NCI-H510A (cell line): ENCODE measurements around the gene PAXX.
A peak's percentile ranks its signal among the peaks of the same experiment; 100 is the strongest.

ENCODE experiments used
- DNase-seq: peaks from one replicate; lab custom pipeline; 2025; lab: John Stamatoyannopoulos, UW

The PAXX gene

GRCh38 chr9:136953771-136954269 is 38.4 kb upstream of the PAXX start:
- no peak for DNase-seq

DNA sequence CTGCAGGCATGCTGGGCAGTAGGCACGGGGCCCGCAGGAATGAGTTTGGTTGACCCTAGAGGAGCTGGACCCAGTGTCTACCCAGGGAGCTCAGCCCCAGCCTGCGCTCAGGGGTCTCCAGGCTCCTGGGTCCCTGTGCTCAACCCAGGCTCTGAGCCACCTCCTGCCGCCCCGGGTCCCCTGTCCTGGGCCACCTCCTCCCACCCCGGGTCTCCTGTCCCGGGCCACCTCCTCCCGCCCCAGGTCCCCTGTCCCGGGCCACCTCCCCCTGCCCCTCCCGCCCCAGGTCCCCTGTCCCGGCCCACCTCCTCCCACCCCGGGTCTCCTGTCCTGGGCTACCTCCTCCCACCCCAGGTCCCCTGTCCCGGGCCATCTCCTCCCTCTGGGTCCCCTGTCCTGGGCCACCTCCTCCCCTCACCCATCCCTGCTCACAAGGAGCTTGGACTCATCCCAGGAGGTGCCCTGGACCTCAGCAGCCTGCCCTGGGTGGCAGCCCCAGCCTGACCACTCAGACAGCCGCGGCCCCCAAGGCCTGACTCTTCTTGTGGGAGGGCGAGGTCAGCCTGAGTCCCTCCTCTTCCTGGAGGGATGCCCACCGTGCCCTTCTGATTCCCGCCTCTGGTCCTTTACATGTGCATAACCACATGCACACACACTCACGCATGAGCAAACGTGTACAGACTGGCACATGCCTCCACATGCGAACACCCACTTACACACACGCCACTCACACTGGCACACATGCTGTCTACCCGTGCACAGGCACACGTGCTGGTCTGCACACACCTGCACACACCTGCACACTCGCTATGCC is 37.7 kb upstream of the PAXX start:
- DNase-seq, result no peak

GRCh38 chr9:136955202-136955942 is 36.9 kb upstream of the PAXX start:
- no peak for DNase-seq

DNA sequence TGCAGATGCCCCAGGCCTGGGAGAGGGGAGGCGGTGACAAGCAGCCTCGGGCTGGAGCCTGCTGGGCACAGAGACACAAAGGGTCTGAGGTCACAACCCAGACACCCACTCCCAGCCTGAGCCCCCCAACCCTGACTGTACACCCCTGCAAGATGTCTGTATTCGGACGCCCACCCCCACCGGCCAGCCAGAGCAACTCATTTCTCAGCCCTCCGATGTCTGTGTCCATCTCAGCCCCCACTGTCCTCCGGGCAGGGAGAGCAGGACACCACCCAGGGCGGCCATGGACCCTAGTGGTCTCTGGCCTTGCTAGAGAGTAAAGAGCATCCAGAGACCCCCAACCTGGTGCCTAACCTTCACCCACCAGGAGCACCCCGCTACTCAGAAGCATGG is 36.3 kb upstream of the PAXX start:
- DNase-seq, result no peak

- no peak for DNase-seq
Measured at GRCh38 chr9:136956604-136957003, 35.6 kb upstream of the PAXX start.

DNA sequence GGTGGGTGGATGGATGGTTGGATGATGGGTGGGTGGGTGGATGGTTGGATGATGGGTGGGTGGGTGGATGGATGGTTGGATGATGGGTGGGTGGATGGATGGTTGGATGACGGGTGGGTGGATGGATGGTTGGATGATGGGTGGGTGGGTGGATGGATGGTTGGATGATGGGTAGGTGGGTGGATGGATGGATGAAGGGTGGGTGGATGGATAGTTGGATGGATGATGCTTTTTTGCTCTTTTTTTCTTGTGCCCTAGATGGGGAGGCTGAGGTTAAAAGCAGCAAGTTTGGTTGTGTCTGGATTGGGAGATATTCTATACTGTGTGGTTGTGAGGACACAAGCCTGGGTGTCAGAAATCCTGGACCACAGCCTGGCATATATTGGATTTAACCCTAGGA is 34.8 kb upstream of the PAXX start:
- no peak for DNase-seq

DNA sequence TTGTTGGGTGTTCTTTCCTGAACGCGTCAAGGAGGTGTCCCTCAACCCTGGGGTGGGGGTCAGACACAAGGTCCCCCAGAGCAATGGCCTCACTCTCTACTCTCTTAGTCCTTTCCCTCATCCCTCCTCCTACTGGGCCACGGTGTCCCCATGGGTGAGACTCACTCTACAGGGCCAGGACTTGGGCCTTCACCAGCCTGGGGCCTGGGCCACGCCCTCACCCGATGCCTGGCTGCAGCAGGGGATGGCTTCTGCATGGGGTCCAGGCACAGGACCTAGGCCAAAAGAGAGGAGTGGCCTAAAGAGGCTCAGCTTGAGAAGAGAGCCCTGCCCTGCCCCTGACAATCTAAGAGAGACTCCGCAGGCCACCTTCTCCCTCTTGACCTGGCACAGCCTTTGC is 34.3 kb upstream of the PAXX start:
- DNase-seq, result no peak

DNA sequence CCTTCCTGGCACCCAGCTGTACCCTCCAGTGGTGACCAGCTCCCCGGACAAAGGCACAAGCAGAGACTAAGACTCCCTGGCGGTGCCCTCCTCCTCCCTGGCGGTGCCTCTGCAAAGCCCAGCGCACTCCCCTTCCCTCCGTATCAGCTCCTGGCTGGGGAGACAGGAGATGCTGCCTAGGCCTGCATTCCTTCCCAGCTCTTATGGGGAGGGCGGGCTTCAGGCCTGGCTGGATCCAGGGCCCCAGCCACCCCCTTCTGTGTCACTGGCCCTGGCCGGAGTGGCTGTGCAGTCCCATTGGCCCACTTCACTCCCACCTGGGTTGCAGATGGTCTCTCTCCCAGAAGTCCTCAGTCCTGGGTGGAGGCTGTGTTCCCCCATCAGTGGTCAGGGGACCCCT is 33.7 kb upstream of the PAXX start:
- DNase-seq, result no peak

DNA sequence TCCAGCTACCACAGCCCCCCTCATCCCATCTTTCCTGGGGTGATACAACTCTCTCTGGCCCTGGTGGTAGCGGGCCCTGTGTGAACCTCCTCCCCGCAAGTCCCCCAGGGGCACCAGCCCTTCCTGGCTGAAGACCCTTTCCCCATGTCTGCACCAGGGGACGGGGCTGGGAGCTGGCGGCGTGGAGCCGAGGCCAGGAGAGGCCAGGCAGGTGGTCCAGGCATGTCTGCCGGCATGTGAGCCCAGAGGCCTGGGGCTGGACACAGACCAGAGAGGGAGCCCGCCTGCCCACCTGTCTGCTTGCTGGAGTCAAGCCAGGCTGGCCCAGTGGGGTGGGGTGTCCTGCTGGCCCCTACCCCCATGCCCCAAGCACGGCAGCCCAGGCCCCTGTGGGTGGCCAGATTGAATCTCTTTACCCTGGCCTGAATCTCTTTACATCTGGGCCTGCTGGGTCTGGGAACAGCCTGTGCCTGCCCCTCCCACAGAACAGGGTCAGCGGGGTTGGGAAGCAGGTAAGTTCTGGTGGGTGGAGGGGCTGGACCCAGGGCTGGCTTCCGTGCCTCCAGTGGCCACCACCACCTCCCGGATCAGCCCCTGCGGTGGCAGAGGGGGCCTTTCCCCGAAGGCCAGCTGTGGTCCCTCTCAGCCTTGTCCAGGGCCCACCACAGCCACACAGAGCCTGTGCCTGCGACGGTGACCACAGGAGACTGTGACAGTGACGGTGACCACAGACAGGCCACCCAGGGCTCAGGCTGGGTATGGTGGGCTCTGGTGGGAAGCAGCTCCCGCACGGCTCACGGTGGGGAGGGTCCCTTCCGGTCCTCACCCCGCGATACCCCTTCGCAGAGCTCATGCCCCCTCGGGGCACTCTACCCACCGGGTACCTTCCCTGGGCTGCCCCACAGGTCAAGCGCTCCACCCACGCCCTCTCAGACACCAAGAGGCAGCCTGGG is 33.0 kb upstream of the PAXX start:
- DNase-seq, result no peak

GRCh38 chr9:136960212-136960937 is 31.8 kb upstream of the PAXX start:
- DNase-seq, result no peak

DNA sequence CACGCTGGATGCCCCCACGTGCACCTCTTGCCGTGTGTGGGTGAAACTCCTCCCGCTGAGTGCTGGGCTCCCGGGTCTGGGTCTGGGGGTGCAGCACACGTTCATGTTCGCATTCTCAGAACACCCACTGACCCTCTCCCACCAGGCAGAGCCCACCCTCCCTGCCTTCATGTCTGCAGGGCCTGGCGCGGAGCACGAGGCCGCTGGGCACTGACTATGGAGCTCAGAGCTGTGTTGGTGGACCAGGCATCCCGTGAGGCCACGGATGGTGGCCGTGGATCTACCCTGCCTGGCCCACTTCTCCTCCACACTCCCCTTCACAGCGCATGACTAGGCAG is 31.3 kb upstream of the PAXX start:
- DNase-seq, result no peak

DNA sequence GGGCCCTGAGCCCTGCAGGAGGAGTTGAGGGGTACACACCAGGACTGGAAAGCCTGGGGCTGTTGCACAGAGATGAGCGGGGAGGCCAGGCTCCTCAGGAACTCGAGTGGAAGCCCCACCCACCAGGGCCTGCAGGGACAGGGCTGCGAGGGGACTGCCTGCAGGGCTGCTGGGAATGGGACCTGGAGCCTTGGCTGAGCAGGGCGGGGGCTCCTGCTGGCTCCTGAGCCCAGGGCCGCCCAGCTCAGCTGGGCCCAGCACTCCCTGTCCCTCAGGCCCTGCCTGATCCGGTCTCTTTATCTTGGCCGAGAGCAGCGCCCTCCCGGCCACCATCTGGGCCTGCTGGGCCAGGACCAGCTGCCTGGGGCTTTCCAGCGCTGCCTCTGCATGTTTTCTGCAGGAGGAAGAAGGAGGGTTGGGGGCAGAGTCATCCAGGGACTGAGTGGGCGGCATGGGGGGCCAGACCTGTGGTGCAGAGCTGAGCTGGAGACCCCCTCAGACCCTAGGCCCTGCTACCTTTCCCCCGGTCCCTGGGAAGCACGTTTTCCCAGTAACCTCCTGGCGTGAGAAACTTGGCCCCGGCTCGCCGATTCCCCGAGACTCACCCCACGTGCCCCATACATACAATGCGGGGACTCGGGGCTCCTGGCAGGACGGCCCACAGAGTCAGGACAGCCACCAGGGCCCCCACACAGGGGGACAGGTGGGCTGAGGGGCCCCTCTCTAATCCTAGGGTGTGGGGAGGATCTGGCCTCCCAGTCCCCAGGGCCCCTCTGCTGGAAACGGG is 30.8 kb upstream of the PAXX start:
- DNase-seq, result no peak

DNA sequence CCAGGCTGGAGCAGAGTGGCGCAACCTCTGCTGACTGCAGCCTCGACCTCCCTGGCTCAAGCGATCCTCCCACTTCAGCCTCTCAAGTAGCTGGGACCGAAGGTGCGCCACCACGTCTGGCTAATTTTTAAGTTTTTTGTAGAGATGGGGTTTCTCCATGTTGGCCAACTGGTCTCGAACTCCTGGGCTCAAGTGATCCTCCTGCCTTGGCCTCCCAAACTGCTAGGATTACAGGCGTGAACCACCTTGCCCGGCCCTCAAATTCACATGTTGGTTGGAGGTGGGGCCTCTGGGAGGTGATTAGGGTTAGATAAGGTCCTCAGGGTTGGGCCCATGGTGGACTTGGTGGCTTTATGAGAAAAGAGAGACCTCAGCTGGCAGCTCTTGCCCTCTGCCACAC is 30.1 kb upstream of the PAXX start:
- no peak for DNase-seq

- DNase-seq, result no peak
Measured at GRCh38 chr9:136962701-136963248, 29.4 kb upstream of the PAXX start.

GRCh38 chr9:136963341-136963740 is 28.9 kb upstream of the PAXX start:
- no peak for DNase-seq

DNA sequence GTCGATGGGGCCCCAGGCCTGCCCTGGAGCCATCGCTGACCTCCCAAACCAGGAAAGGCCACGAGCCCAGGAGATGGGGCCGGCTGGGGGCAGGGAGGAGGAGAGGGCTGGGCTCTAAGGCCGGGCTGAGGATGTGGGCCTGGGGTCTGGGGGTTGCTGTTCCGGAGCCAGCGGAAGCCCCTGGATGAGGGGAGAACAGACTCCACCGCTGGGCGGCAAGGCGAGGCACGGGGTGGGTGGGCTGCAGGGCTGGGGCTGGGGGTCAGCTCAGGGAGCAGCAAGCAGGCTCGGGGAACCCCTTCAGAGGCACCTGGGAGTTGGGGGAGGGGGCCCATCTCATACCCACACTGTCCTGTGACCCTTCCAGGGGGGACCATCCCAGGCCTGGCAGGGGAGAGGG is 28.5 kb upstream of the PAXX start:
- DNase-seq, result no peak

DNA sequence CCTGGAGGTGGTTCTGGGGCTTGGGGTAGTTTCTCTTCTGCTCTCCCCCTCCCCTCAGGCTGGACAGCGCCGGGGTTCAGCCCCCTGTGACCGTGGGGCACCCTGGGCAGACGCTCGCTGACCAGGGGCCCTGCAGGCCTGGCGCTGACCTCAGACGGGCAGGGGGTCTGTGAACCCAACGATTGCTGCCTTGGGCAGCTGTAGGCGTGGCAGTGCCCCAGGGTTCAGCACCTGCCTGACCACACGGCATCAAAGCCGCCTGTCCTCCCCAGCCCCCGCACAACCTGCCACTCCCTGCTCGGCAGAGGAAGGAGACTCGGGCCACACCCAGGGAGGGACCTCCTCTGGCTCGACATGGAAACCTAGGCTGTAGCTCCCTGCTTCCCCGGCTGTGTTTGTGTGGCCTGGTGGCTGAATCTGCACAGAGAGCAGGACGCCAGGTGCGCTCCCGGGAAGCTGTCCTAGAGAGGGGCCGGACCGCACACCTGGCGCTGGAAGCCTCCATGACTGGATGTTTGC is 28.0 kb upstream of the PAXX start:
- peak; percentile 78 for DNase-seq

DNA sequence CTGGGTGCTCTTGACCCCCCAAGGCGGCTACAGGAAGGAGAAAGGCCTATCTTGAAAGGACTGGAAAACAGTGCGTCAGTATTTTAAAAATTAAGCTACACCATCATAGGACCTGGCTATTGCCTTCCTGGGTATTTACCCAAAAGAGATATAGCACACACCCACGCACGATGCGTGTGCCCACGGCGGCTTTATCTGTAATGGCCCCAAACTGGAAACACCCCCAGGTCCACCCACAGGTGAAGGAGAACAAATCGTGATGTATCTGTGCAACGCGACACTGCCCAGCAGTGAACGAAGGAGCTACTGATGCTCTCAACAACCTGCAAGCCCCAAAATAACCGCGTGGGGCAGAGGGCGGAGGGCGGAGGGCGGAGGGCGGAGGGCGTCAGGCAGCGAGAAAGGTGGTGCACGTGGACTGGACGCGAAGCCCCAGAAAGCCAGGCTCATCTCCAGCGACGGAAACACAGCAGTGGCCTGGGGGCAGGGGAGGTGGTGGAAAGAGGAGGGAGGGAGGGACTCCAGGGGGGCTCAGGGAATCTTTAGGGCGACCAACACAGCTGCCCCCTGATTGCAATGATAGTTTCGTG is 27.3 kb upstream of the PAXX start:
- DNase-seq, result no peak

GRCh38 chr9:136965771-136966484 is 26.3 kb upstream of the PAXX start:
- DNase-seq, result no peak
